ENCODE measurements around the gene UNC119. TPM values are rescaled to one million over a fixed set of nuclear protein-coding genes. Genes with fewer than 3 reads are reported as not detected.

UNC119 gene
- polyA plus RNA-seq, 2 of the 4 experiments (the other 2 are of a cell fraction) = 27.8 to 50.5 TPM

- CTCF ChIA-PET = interaction anchor here (1.0 to 17.3 kb wide), 12 partner anchors 9 to 83 kb away, joined by 3 to 317 read pairs (median 4); partner anchors contain the start of genes FOXN1 and UNC119
- no peak for FAIRE-seq
- H3K4me2 ChIP-seq = no peak overlapping the region
- no peak overlapping the region for H3K27ac ChIP-seq
- no peak for ATAC-seq
- 49% methylated on average over 9 of the region's 9 CpGs for WGBS (ENCODE audit: missing lambda C conversion rate)
- no peak overlapping the region for H3K4me3 ChIP-seq
- POLR2A ChIA-PET = no interaction called here
- TF ChIP-seq EP300 (IDR thresholded peaks at IDR 0.05) = no peak
- TF ChIP-seq CHD2 (IDR thresholded peaks at IDR 0.05; ENCODE audit: low read length, partially characterized antibody) = no peak
- no peak for TF ChIP-seq ESRRA (IDR thresholded peaks at IDR 0.05; ENCODE audit: borderline replicate concordance, low read length)
- TF ChIP-seq REST (IDR thresholded peaks at IDR 0.05) = no peak
- TF ChIP-seq CBX2 (IDR thresholded peaks at IDR 0.05; ENCODE audit: borderline replicate concordance, low read depth) = no peak
- TF ChIP-seq RAD21 (conservative IDR thresholded peaks at IDR 0.05 in 1 of 2, IDR thresholded peaks at IDR 0.05 in 1 of 2) = no peak
- TF ChIP-seq BHLHE40 (IDR thresholded peaks at IDR 0.05; ENCODE audit: low read depth, low read length) = no peak
- no peak for TF ChIP-seq SREBF2 (IDR thresholded peaks at IDR 0.05)
- no peak for TF ChIP-seq MAZ (IDR thresholded peaks at IDR 0.05; ENCODE audit: borderline replicate concordance, low read depth, low read length)
- no peak for TF ChIP-seq JUN (IDR thresholded peaks at IDR 0.05)
- TF ChIP-seq ZC3H11A (IDR thresholded peaks at IDR 0.05) = no peak
- peak; percentile 72 for TF ChIP-seq ZFP36 (IDR thresholded peaks at IDR 0.05; ENCODE audit: borderline replicate concordance, partially characterized antibody)
- no peak for TF ChIP-seq NPAS2 (CRISPR knock-in tag; IDR thresholded peaks at IDR 0.05; ENCODE audit: borderline replicate concordance)
- TF ChIP-seq MAX (IDR thresholded peaks at IDR 0.05) = no peak
- no peak for TF ChIP-seq FOXS1 (CRISPR knock-in tag; IDR thresholded peaks at IDR 0.05)
- peak; percentile 84; the same call in 1 of the 2 replicates for TF ChIP-seq KDM1A (IDR thresholded peaks at IDR 0.05; ENCODE audit: low read depth)
- no peak for DNase-seq (ENCODE audit: low read depth in 1 of 2, low spot score in 1 of 2)
- H3K9me3 ChIP-seq = no peaks in the 10 kb centered on the region
- H3K4me1 ChIP-seq = no peaks in the 10 kb centered on the region
Measured at GRCh38 chr17:28499684-28500357, 52.6 kb downstream of the UNC119 start.

GRCh38 chr17:28499364-28499664 is 53.1 kb downstream of the UNC119 start:
- FAIRE-seq = no peak
- ATAC-seq = no peak
- Histone ChIP-seq H3K9me3 (no peaks in the 10 kb centered on the region), H3K4me1 (no peaks in the 10 kb centered on the region), H3K4me2 (no peak overlapping the region), H3K4me3 (no peak overlapping the region), H3K27ac (no peak overlapping the region)
- 81% methylated on average over 7 of the region's 9 CpGs for WGBS (ENCODE audit: missing lambda C conversion rate)
- CTCF ChIA-PET = interaction anchor here (1.0 to 17.3 kb wide), 10 partner anchors 9 to 83 kb away, joined by 3 to 317 read pairs (median 4); partner anchors contain the start of genes FOXN1 and UNC119
- POLR2A ChIA-PET = no interaction called here
- DNase-seq (ENCODE audit: low read depth in 1 of 2, low spot score in 1 of 2) = no peak
- TF ChIP-seq CBX2 (IDR thresholded peaks at IDR 0.05; ENCODE audit: borderline replicate concordance, low read depth) = no peak
- no peak for TF ChIP-seq CEBPB (IDR thresholded peaks at IDR 0.05)
- no peak for TF ChIP-seq ESRRA (IDR thresholded peaks at IDR 0.05; ENCODE audit: borderline replicate concordance, low read length)
- no peak for TF ChIP-seq EHMT2 (IDR thresholded peaks at IDR 0.05; ENCODE audit: low read depth)
- TF ChIP-seq ZSCAN20 (CRISPR knock-in tag; IDR thresholded peaks at IDR 0.05) = no peak
- no peak for TF ChIP-seq HES2 (IDR thresholded peaks at IDR 0.05)
- TF ChIP-seq REST (IDR thresholded peaks at IDR 0.05) = no peak
- TF ChIP-seq RAD21 (conservative IDR thresholded peaks at IDR 0.05 in 1 of 2, IDR thresholded peaks at IDR 0.05 in 1 of 2) = no peak
- no peak for TF ChIP-seq ZC3H11A (IDR thresholded peaks at IDR 0.05)
- no peak for TF ChIP-seq PBX3 (IDR thresholded peaks at IDR 0.05)
- TF ChIP-seq NFE2L2 (conservative IDR thresholded peaks at IDR 0.05; ENCODE audit: low read length) = no peak
- TF ChIP-seq RFX5 (IDR thresholded peaks at IDR 0.05) = no peak
- no peak for TF ChIP-seq JUNB (IDR thresholded peaks at IDR 0.05)
- TF ChIP-seq RCOR1 (IDR thresholded peaks at IDR 0.05; ENCODE audit: low read depth, low read length) = no peak
- no peak for TF ChIP-seq NPAS2 (CRISPR knock-in tag; IDR thresholded peaks at IDR 0.05; ENCODE audit: borderline replicate concordance)
- TF ChIP-seq, protein P1, sequence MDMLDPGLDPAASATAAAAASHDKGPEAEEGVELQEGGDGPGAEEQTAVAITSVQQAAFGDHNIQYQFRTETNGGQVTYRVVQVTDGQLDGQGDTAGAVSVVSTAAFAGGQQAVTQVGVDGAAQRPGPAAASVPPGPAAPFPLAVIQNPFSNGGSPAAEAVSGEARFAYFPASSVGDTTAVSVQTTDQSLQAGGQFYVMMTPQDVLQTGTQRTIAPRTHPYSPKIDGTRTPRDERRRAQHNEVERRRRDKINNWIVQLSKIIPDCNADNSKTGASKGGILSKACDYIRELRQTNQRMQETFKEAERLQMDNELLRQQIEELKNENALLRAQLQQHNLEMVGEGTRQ (IDR thresholded peaks at IDR 0.05) = no peak
